Tibial nerve (tissue), 3 donors: ENCODE data around the gene LRRC51.

Experiments
- CTCF ChIP-seq, 5 experiments: fragments of 200-600 bp in 3 of 5; fragments of 450-650 bp in 2 of 5; sonication (generic) in 3 of 5; IDR thresholded peaks; one replicate each; pipeline ENCODE4 v1.5.1; 2016 to 2019; ENCODE audit warnings: antibody characterized with exemption in 5 of 5, mild to moderate bottlenecking in 3 of 5, moderate library complexity in 2 of 5
- POLR2A ChIP-seq, 2 donors: fragments of 450-650 bp; IDR thresholded peaks; one replicate each; pipeline ENCODE4 v1.6.1; 2017; ENCODE audit warnings: antibody characterized with exemption in 2 of 2, mild to moderate bottlenecking in 2 of 2, moderate library complexity in 2 of 2

DNA sequence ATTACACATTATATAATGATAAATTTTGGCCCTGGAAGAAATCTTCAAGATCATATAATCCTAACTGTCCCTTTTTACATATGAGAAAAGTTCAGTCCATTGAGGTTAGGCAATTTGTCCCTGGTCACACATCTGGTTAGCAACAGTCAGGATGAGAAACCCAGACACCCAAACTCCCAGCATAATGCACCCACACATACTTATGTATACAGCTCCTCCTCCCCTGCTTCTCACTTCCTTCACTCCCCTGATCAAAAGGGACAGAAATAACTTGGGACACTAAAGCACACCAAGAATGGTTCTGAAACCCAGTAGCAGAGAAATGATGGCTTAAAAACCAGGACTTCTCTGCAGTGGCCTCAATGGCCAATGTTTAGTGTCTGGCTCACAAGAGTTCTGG lies 11.4 kb upstream of the LRRC51 start:
- TF ChIP-seq POLR2A (IDR thresholded peaks at IDR 0.05) (no peak), CTCF (IDR thresholded peaks at IDR 0.05) (no peak)
